Fibroblast of mammary gland (primary cell): ENCODE data around the gene ARID5B.

Source experiments
- DNase-seq: peaks from one replicate; pipeline ENCODE4 v3.0.0-alpha.2; 2010; ENCODE audit warnings: low read depth
- H3K4me3 ChIP-seq: 2 replicates; pipeline ENCODE4 v1.5.1; 2011; ENCODE audit warnings: low read depth, mild to moderate bottlenecking, low read length, moderate library complexity; ENCODE audit not compliant: control insufficient read depth
- CTCF ChIP-seq: conservative IDR thresholded peaks from 2 replicates; pipeline ENCODE4 v1.5.1; 2011; ENCODE audit warnings: low read depth, low read length, inconsistent platforms; ENCODE audit not compliant: control insufficient read depth, insufficient read depth

Gene ARID5B

GRCh38 chr10:62056219-62056618 is 154.7 kb downstream of the ARID5B start:
- TF ChIP-seq CTCF = no peak
- no peak overlapping the region for H3K4me3 ChIP-seq
- no peak for DNase-seq

GRCh38 chr10:62056698-62057097 is 155.2 kb downstream of the ARID5B start:
- no peak for DNase-seq
- H3K4me3 ChIP-seq = no peak overlapping the region
- no peak for TF ChIP-seq CTCF

GRCh38 chr10:62057359-62057758 is 155.9 kb downstream of the ARID5B start:
- H3K4me3 ChIP-seq = no peak overlapping the region
- no peak for TF ChIP-seq CTCF

GRCh38 chr10:62057850-62058249 is 156.4 kb downstream of the ARID5B start:
- no peak for TF ChIP-seq CTCF
- no peak for DNase-seq
- no peak overlapping the region for H3K4me3 ChIP-seq

More at GRCh38 chr10:62057359-62057758, 155.9 kb downstream of the ARID5B start:
- DNase-seq = peak; percentile 85

- peak; percentile 58 for DNase-seq
- no peak overlapping the region for H3K4me3 ChIP-seq
- no peak for TF ChIP-seq CTCF
Observed at GRCh38 chr10:62058476-62058875, 157.0 kb downstream of the ARID5B start.

- DNase-seq = no peak
- no peak for TF ChIP-seq CTCF
- no peak overlapping the region for H3K4me3 ChIP-seq
Observed at GRCh38 chr10:62058896-62059216, 157.4 kb downstream of the ARID5B start.

GRCh38 chr10:62059217-62059920 is 157.9 kb downstream of the ARID5B start:
- DNase-seq = peak; percentile 72
- no peak overlapping the region for H3K4me3 ChIP-seq
- no peak for TF ChIP-seq CTCF
